Muscle of leg (tissue), 11 donors: ENCODE results near the gene PTPRN2. TPM values are rescaled to one million over a fixed set of nuclear protein-coding genes. Genes with fewer than 3 reads are reported as not detected.
"Not testable (repeated sequence)": the region's sequence is repeated elsewhere in the genome, so short reads cannot be mapped to it uniquely, and the experiment has no call there.

ENCODE experiments used
- DNase-seq: peaks from one replicate; pipeline ENCODE4 v3.0.0; 2013
- H3K27ac ChIP-seq: one replicate; pipeline ENCODE4 v1.5.1; 2013; ENCODE audit warnings: mild to moderate bottlenecking, low read length, control low read depth
- H3K27me3 ChIP-seq: one replicate; pipeline ENCODE4 v1.6.1; 2013; ENCODE audit warnings: low read length; ENCODE audit not compliant: control insufficient read depth, insufficient read depth
- H3K36me3 ChIP-seq: one replicate; pipeline ENCODE4 v1.6.1; 2013; ENCODE audit warnings: low read length; ENCODE audit not compliant: control insufficient read depth, insufficient read depth
- H3K4me1 ChIP-seq: one replicate; pipeline ENCODE4 v1.6.1; 2013; ENCODE audit warnings: low read length; ENCODE audit not compliant: control insufficient read depth, insufficient read depth
- H3K4me3 ChIP-seq: one replicate; pipeline ENCODE4 v1.5.1; 2013; ENCODE audit warnings: low read length, control low read depth
- H3K9me3 ChIP-seq: replicated peaks from 2 replicates; pipeline ENCODE4 v1.6.1; 2013; ENCODE audit warnings: low read depth, low read length; ENCODE audit not compliant: control insufficient read depth
- WGBS: methylation state at CpG from one replicate; pipeline ENCODE4 v1.1.5; 2013; ENCODE audit warnings: missing lambda C conversion rate; ENCODE audit not compliant: insufficient coverage; 5-methylcytosine and 5-hydroxymethylcytosine counted together
- polyA plus RNA-seq, 8 donors: library from polyadenylated mRNA; unstranded; fragments of 120-200 nt; gene quantifications; one replicate each; pipeline versions ENCODE4 v1.2.1 to v1.2.3, GENCODE V29; 2013; ENCODE audit warnings: inconsistent platforms in 1 of 8, low replicate concordance in 1 of 8; ENCODE audit not compliant: insufficient read length in 8 of 8, insufficient read depth in 1 of 8
- total RNA-seq: library from RNA; stranded (reverse); fragments of 120-200 nt; gene quantifications from one replicate; pipeline ENCODE4 v1.2.4, GENCODE V29; 2013

PTPRN2 gene
- total and polyA plus RNA-seq, 9 donors: 1.4 to 2.9 (median 2.3) TPM

- no peak overlapping the region for H3K4me3 ChIP-seq
- no peaks in the 10 kb centered on the region for H3K27me3 ChIP-seq
- no peaks in the 10 kb centered on the region for H3K36me3 ChIP-seq
Observed at GRCh38 chr7:158424011-158424410, 163.6 kb downstream of the PTPRN2 start.

GRCh38 chr7:158422887-158423560, 164.6 kb downstream of the PTPRN2 start:
- no peaks in the 10 kb centered on the region for H3K36me3 ChIP-seq
- 76% methylated on average over 6 of the region's 15 CpGs for WGBS
- no peaks in the 10 kb centered on the region for H3K9me3 ChIP-seq
- H3K27me3 ChIP-seq: no peaks in the 10 kb centered on the region
- H3K4me1 ChIP-seq: no peaks in the 10 kb centered on the region
- H3K27ac ChIP-seq: no peak overlapping the region
- DNase-seq: no peak
- H3K4me3 ChIP-seq: no peak overlapping the region

More at GRCh38 chr7:158424011-158424410, 163.6 kb downstream of the PTPRN2 start:
- WGBS: 88% methylated on average over 21 of the region's 23 CpGs
- Histone ChIP-seq H3K4me1 (no peaks in the 10 kb centered on the region), H3K9me3 (no peaks in the 10 kb centered on the region), H3K27ac (no peak overlapping the region)
- DNase-seq: no peak

GRCh38 chr7:158422196-158422886, 165.3 kb downstream of the PTPRN2 start:
- WGBS: 93% methylated on average over 11 of the region's 17 CpGs
- Histone ChIP-seq H3K27ac (no peak overlapping the region), H3K27me3 (no peaks in the 10 kb centered on the region), H3K4me3 (no peak overlapping the region), H3K4me1 (no peaks in the 10 kb centered on the region), H3K36me3 (no peaks in the 10 kb centered on the region), H3K9me3 (no peaks in the 10 kb centered on the region)
- DNase-seq: no peak

- H3K4me1 ChIP-seq: no peaks in the 10 kb centered on the region
- no peaks in the 10 kb centered on the region for H3K9me3 ChIP-seq
- no peak overlapping the region for H3K27ac ChIP-seq
- 100% methylated on average over 1 of the region's 7 CpGs for WGBS
- no peak for DNase-seq
- no peak overlapping the region for H3K4me3 ChIP-seq
- H3K36me3 ChIP-seq: no peaks in the 10 kb centered on the region
- no peaks in the 10 kb centered on the region for H3K27me3 ChIP-seq
Observed at GRCh38 chr7:158421361-158421760, 166.3 kb downstream of the PTPRN2 start.

- Histone ChIP-seq H3K36me3 (no peaks in the 10 kb centered on the region), H3K9me3 (no peaks in the 10 kb centered on the region), H3K4me3 (no peak overlapping the region), H3K27me3 (no peaks in the 10 kb centered on the region), H3K4me1 (no peaks in the 10 kb centered on the region), H3K27ac (no peak overlapping the region)
- 91% methylated on average over 14 of the region's 16 CpGs for WGBS
- no peak for DNase-seq
Observed at GRCh38 chr7:158420591-158421340, 166.9 kb downstream of the PTPRN2 start.

- Histone ChIP-seq H3K36me3 (no peaks in the 10 kb centered on the region), H3K27ac (no peak overlapping the region), H3K4me3 (no peak overlapping the region), H3K4me1 (no peaks in the 10 kb centered on the region), H3K27me3 (no peaks in the 10 kb centered on the region), H3K9me3 (no peaks in the 10 kb centered on the region)
- DNase-seq: no peak
- WGBS: 62% methylated on average over 10 of the region's 13 CpGs
Observed at GRCh38 chr7:158419238-158419785, 168.3 kb downstream of the PTPRN2 start.

- H3K4me3 ChIP-seq, H3K9me3 ChIP-seq, H3K4me1 ChIP-seq, DNase-seq, H3K27me3 ChIP-seq, H3K36me3 ChIP-seq, H3K27ac ChIP-seq: not testable (repeated sequence)
- WGBS: 96% methylated on average over 14 of the region's 14 CpGs
Observed at GRCh38 chr7:158418395-158418794, 169.2 kb downstream of the PTPRN2 start.

GRCh38 chr7:158416283-158416933, 171.2 kb downstream of the PTPRN2 start:
- DNase-seq: no peak
- Histone ChIP-seq H3K4me3 (no peak overlapping the region), H3K36me3 (no peaks in the 10 kb centered on the region), H3K9me3 (no peaks in the 10 kb centered on the region), H3K27me3 (no peaks in the 10 kb centered on the region), H3K27ac (no peak overlapping the region), H3K4me1 (no peaks in the 10 kb centered on the region)
- 78% methylated on average over 4 of the region's 5 CpGs for WGBS

GRCh38 chr7:158415316-158415715, 172.3 kb downstream of the PTPRN2 start:
- 92% methylated on average over 2 of the region's 6 CpGs for WGBS
- DNase-seq: no peak
- H3K27me3 ChIP-seq: no peaks in the 10 kb centered on the region
- no peaks in the 10 kb centered on the region for H3K4me1 ChIP-seq
- no peaks in the 10 kb centered on the region for H3K9me3 ChIP-seq
- no peak overlapping the region for H3K27ac ChIP-seq
- H3K36me3 ChIP-seq: no peaks in the 10 kb centered on the region
- no peak overlapping the region for H3K4me3 ChIP-seq
